ENCODE data around the gene PDCD1LG2.

DNA sequence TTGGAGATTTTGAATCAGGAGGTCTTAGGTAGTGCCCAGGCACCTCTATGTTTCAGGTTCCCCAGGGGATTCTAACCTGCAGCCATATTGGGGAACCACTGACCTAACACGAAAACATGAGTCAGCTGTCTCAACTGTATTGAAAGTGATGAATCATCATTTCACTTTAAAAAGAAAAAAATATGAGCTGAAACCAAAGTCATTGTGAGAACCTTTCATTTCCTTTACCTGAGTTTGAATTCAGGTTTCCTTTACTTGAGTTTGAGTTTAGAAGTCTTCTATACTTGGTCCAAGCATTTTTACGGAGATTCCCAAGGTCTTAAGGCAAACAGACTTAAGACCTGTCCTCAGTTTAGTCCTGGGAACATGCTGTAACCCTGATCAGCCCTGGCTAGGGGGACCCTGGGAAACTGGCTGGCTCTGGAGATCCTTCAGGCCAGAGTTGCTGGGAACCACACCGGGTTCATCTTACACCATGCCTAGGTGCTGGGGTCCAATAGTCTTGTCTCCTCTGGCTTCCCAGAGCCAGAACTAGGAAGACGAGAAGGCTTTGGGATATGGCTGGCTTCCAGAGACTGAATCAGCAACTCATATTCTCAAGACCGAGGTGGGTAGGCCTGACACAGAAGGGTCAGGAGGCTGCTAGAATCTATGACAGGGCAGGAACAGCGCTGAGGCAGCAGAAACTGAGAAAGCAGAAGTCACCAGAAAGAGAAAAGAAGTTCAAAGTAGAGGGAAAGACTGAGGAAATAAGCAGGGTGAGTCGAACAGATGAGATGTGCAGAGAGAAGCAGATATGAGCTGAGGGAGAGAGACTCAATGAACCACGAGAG is 16.4 kb upstream of the PDCD1LG2 start:
- TF ChIP-seq, protein P1, sequence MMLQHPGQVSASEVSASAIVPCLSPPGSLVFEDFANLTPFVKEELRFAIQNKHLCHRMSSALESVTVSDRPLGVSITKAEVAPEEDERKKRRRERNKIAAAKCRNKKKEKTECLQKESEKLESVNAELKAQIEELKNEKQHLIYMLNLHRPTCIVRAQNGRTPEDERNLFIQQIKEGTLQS (IDR thresholded peaks at IDR 0.05; ENCODE audit: insufficient read depth, low read depth, low read length): no peak
- TF ChIP-seq, protein P2, sequence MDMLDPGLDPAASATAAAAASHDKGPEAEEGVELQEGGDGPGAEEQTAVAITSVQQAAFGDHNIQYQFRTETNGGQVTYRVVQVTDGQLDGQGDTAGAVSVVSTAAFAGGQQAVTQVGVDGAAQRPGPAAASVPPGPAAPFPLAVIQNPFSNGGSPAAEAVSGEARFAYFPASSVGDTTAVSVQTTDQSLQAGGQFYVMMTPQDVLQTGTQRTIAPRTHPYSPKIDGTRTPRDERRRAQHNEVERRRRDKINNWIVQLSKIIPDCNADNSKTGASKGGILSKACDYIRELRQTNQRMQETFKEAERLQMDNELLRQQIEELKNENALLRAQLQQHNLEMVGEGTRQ (IDR thresholded peaks at IDR 0.05; ENCODE audit: low read length): no peak
- no peak for TF ChIP-seq CTCF (IDR thresholded peaks at IDR 0.05; ENCODE audit: control extremely low read depth in 1 of 3, insufficient read depth in 1 of 3, low read depth in 1 of 3, low read length in 3 of 3)
- TF ChIP-seq EZH2 (IDR thresholded peaks at IDR 0.05; ENCODE audit: low read depth, low read length, severe bottlenecking): no peak
- TF ChIP-seq POLR2AphosphoS5 (IDR thresholded peaks at IDR 0.05; ENCODE audit: low read depth, low read length): no peak
- no peak for TF ChIP-seq POLR2A (IDR thresholded peaks at IDR 0.05; ENCODE audit: control extremely low read depth in 1 of 2, low read depth in 2 of 2, low read length in 2 of 2)
- TF ChIP-seq FOSL1 (IDR thresholded peaks at IDR 0.05; ENCODE audit: insufficient read depth, low read depth, low read length): no peak
- TF ChIP-seq GTF2F1 (IDR thresholded peaks at IDR 0.05; ENCODE audit: borderline replicate concordance, low read depth, low read length): no peak
- TF ChIP-seq, protein P3, sequence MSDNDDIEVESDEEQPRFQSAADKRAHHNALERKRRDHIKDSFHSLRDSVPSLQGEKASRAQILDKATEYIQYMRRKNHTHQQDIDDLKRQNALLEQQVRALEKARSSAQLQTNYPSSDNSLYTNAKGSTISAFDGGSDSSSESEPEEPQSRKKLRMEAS (IDR thresholded peaks at IDR 0.05): no peak
- no peak for TF ChIP-seq HDAC6 (IDR thresholded peaks at IDR 0.05; ENCODE audit: low read depth, low read length)
- TF ChIP-seq SP4 (IDR thresholded peaks at IDR 0.05; ENCODE audit: low read length): no peak
- no peak for TF ChIP-seq KDM1A (IDR thresholded peaks at IDR 0.05; ENCODE audit: borderline replicate concordance, low read length)
